Measurements from ENCODE around the gene CHI3L2.

- TF ChIP-seq CTCF (IDR thresholded peaks at IDR 0.05): no peak
- TF ChIP-seq SIN3A (IDR thresholded peaks at IDR 0.05; ENCODE audit: borderline replicate concordance, insufficient read depth, low read depth, low read length): no peak
Observed at GRCh38 chr1:111234258-111234657, 6.7 kb downstream of the CHI3L2 start.

All from Panc1 (cell line).